Ishikawa (cell line): Measurements from ENCODE around the gene CDK6.

Experiments used
- CEBPB ChIP-seq: IDR thresholded peaks from 2 replicates; pipeline ENCODE4 v1.6.1; 2012
- CREB1 ChIP-seq: IDR thresholded peaks from 2 replicates; pipeline ENCODE4 v1.6.1; 2012; ENCODE audit warnings: low read depth
- EGR1 ChIP-seq: IDR thresholded peaks from 2 replicates; pipeline ENCODE4 v1.6.1; 2012
- EP300 ChIP-seq: IDR thresholded peaks from 2 replicates; pipeline ENCODE4 v1.6.1; 2012; ENCODE audit warnings: borderline replicate concordance
- FOXM1 ChIP-seq: IDR thresholded peaks from 2 replicates; pipeline ENCODE4 v1.6.1; 2012; ENCODE audit warnings: low read depth, borderline replicate concordance
- MAX ChIP-seq: IDR thresholded peaks from 2 replicates; pipeline ENCODE4 v1.6.1; 2012
- NFIC ChIP-seq: IDR thresholded peaks from 2 replicates; pipeline ENCODE4 v1.6.1; 2012
- RAD21 ChIP-seq: IDR thresholded peaks from 2 replicates; pipeline ENCODE4 v1.6.1; 2012; ENCODE audit warnings: low read depth
- REST ChIP-seq: IDR thresholded peaks from 2 replicates; pipeline ENCODE4 v1.6.1; 2012; ENCODE audit warnings: low read depth, mild to moderate bottlenecking
- TAF1 ChIP-seq: IDR thresholded peaks from 2 replicates; pipeline ENCODE4 v1.6.1; 2012; ENCODE audit warnings: low read depth, mild to moderate bottlenecking
- TCF12 ChIP-seq: IDR thresholded peaks from 2 replicates; pipeline ENCODE4 v1.6.1; 2012; ENCODE audit warnings: low read depth
- TEAD4 ChIP-seq: IDR thresholded peaks from 2 replicates; pipeline ENCODE4 v1.6.1; 2012
- USF1 ChIP-seq: IDR thresholded peaks from 2 replicates; pipeline ENCODE4 v1.6.1; 2012
- YY1 ChIP-seq: IDR thresholded peaks from 2 replicates; pipeline ENCODE4 v1.6.1; 2012; ENCODE audit warnings: low read depth
- ZBTB7A ChIP-seq: IDR thresholded peaks from 2 replicates; pipeline ENCODE4 v1.6.1; 2012; ENCODE audit warnings: low read depth

Gene CDK6

GRCh38 chr7:92874567-92874966, 38.2 kb upstream of the CDK6 start:
- TF ChIP-seq TAF1 = no peak
- no peak for TF ChIP-seq REST
- TF ChIP-seq TEAD4 = no peak
- TF ChIP-seq CEBPB = no peak
- no peak for TF ChIP-seq EP300
- TF ChIP-seq EGR1 = no peak
- no peak for TF ChIP-seq RAD21
- TF ChIP-seq USF1 = no peak
- TF ChIP-seq CREB1 = no peak

DNA sequence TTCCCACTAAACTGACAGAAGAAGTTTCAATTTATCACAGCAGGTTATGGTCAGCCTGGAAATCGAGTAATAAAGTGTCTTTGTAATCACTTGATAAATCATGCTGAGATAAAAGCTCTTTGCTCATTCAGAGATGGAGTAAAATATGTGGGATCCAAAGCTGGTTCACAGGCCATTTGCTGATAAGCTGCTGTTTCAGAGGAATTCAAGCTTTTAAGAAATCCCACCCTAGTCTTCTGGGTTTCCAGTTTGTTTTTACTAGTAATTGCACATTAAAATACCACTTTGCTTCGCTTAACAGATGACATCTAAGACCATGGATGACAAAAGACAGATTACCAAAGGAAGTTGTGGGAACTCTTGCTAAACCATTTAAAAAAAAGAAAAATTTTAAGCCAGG, 37.4 kb upstream of the CDK6 start:
- no peak for TF ChIP-seq REST
- no peak for TF ChIP-seq CREB1
- TF ChIP-seq TAF1 = no peak
- no peak for TF ChIP-seq NFIC
- TF ChIP-seq USF1 = no peak
- no peak for TF ChIP-seq YY1
- no peak for TF ChIP-seq TCF12

GRCh38 chr7:92872701-92873100, 36.3 kb upstream of the CDK6 start:
- no peak for TF ChIP-seq TAF1
- TF ChIP-seq CEBPB = no peak
- TF ChIP-seq YY1 = no peak
- no peak for TF ChIP-seq TEAD4
- TF ChIP-seq USF1 = no peak
- no peak for TF ChIP-seq EGR1
- no peak for TF ChIP-seq CREB1
- no peak for TF ChIP-seq MAX
- no peak for TF ChIP-seq EP300
- no peak for TF ChIP-seq TCF12
- no peak for TF ChIP-seq RAD21
- no peak for TF ChIP-seq FOXM1
- TF ChIP-seq NFIC = no peak

DNA sequence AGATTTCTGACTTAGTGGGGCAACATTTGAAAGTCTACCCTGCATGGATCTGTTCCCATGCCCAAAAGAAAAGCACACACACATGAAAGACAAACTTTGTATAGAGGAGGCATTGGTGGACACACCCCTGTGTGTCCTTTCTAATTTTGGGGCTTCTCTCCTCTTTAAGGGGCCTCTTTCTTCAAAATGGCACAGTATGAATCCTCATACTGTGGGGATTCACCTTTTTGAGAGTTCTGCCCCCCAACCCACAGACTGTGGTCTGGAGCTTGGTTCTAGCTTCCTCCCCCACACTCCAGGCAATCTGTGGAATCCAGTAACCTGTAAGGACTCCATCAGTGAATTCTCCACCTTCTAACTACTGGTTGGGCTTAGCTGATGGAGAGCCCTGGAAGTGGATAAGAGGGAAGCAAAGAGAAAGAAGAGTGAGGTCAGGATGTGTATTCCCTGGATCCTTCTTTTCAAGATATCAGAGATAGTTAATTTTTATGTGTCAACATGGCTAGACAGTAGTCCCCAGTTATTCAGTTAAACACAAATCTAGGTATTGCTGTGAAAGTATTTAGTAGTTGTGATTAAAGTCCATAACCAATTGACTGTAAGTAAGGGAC, 32.4 kb upstream of the CDK6 start:
- TF ChIP-seq YY1 (no peak), TCF12 (no peak), REST (no peak), CREB1 (no peak), CEBPB (no peak), EGR1 (no peak), TEAD4 (no peak), RAD21 (no peak), ZBTB7A (no peak), TAF1 (no peak), NFIC (no peak), EP300 (no peak), USF1 (no peak), MAX (no peak), FOXM1 (no peak)
